Measurements from ENCODE around the gene TICRR.

DNA sequence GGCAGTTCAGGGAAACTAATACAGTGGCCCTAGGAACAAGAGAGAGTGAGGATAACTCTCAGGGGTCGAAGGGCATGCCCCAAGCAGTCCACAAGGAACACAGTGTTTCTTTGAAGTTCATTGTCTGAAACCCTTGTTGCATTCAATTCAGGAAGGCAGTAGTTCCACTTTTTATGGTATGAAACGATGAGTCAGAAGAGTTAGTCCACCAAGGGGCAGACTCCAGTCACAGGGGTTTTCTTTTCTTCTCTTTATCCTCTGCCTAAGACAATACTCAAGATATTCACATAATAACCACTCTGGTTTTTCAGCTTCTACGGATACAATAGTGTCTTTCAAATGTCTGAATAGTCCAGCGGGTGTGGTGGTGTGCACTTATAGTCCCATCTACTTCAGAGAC lies 23.7 kb upstream of the TICRR start:
- TF ChIP-seq, protein P1, sequence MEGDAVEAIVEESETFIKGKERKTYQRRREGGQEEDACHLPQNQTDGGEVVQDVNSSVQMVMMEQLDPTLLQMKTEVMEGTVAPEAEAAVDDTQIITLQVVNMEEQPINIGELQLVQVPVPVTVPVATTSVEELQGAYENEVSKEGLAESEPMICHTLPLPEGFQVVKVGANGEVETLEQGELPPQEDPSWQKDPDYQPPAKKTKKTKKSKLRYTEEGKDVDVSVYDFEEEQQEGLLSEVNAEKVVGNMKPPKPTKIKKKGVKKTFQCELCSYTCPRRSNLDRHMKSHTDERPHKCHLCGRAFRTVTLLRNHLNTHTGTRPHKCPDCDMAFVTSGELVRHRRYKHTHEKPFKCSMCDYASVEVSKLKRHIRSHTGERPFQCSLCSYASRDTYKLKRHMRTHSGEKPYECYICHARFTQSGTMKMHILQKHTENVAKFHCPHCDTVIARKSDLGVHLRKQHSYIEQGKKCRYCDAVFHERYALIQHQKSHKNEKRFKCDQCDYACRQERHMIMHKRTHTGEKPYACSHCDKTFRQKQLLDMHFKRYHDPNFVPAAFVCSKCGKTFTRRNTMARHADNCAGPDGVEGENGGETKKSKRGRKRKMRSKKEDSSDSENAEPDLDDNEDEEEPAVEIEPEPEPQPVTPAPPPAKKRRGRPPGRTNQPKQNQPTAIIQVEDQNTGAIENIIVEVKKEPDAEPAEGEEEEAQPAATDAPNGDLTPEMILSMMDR (IDR thresholded peaks at IDR 0.05) = no peak
- TF ChIP-seq POLR2A (IDR thresholded peaks at IDR 0.05) = no peak
